Activated CD4-positive, alpha-beta memory T cell treated with anti-CD3 and anti-CD28 coated beads, Interleukin-2, amount 10 ng/mL, durations not matched to agents 7 days and 5 days (primary cell): ENCODE measurements around the gene VPS18. TPM values are rescaled to one million over a fixed set of nuclear protein-coding genes. Genes with fewer than 3 reads are reported as not detected.

Experiments
- CTCF ChIA-PET: fragments of 350-600 bp; sonication (Branson Sonifier 250); formaldehyde crosslinking; loops from one replicate; lab custom pipeline; 2021; ENCODE audit warnings: antibody characterized with exemption, inconsistent platforms; lab: Charles Lee
- POLR2A ChIA-PET: fragments of 350-600 bp; sonication (Branson Sonifier 250); formaldehyde crosslinking; loops from one replicate; lab custom pipeline; 2021; ENCODE audit warnings: antibody characterized with exemption; lab: Charles Lee
- DNase-seq: peaks from one replicate; pipeline ENCODE4 v3.0.0-alpha.2; 2020
- H3K27ac Mint-ChIP-seq: one replicate; pipeline ENCODE4 v1.8.0; 2021; ENCODE audit warnings: mild to moderate bottlenecking, mixed read lengths
- H3K27me3 Mint-ChIP-seq: one replicate; pipeline ENCODE4 v1.8.0; 2021; ENCODE audit warnings: mixed read lengths
- H3K36me3 Mint-ChIP-seq: one replicate; pipeline ENCODE4 v1.8.0; 2021; ENCODE audit warnings: low read depth, mixed read lengths
- H3K4me1 Mint-ChIP-seq: one replicate; pipeline ENCODE4 v1.8.0; 2021; ENCODE audit warnings: mixed read lengths
- H3K4me3 Mint-ChIP-seq: one replicate; pipeline ENCODE4 v1.8.0; 2021; ENCODE audit warnings: mild to moderate bottlenecking, mixed read lengths
- H3K9me3 Mint-ChIP-seq: one replicate; pipeline ENCODE4 v1.8.0; 2021; ENCODE audit warnings: mixed read lengths
- total RNA-seq, 2 experiments: library from RNA; stranded (reverse); gene quantifications; one replicate each; pipeline ENCODE4 v1.2.3, GENCODE V29; 2021

Gene VPS18
- total RNA-seq, 2 experiments from 2014 or later: 16.3 to 17.1 TPM

GRCh38 chr15:40936234-40936708, 42.0 kb downstream of the VPS18 start:
- Mint-ChIP-seq H3K4me3 (no peak overlapping the region), H3K27me3 (peaks cover 15% of the 10 kb centered on the region), H3K4me1 (peaks cover 14% of the 10 kb centered on the region), H3K27ac (no peak overlapping the region), H3K36me3 (no peaks in the 10 kb centered on the region), H3K9me3 (no peaks in the 10 kb centered on the region)
- DNase-seq: no peak
- ChIA-PET POLR2A (no interaction called here), CTCF (no interaction called here)

DNA sequence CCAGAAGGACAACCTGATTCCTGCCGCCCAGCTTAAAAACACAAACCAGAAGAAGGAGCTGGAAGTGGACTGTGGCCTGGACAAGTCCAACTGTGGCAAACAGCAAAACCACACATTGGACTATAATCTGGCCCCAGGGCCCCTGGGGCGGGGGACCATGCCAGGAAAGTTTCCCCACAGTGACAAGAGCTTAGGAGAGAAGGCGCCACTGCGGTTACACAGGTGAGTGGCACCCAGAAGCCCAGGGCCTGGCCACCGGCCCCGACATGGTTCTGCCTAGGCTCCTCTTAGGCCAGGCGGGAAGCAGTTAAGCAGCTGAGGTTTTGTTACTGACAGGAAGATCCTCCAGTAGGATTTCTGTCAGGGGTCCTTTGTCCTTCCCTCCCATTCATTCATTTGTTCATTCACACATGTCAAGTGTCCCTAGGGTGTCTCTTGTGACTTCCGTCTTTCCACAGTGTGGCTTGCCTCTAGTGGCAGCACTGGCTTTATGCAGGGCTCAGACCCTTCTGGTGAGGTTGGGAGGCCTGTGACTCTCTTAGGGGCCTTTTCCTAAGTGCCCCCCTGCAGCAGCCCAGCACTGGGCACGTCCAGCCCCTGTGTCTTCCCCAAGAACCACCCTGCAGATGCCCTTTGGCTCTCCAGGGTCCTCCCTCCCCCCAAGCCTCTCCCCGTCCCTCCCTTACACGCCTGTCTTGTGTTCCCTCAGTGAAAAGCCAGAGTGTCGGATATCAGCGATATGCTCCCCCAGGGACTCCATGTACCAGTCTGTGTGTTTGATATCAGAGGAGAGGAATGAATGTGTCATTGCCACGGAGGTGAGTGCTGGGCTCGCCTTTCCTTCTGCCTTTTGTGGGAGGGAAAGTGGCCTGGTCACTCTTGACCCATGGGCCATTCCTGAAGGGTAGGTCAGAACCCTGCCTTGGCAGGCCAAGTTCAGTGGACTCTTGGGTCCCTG, 42.7 kb downstream of the VPS18 start:
- CTCF ChIA-PET: no interaction called here
- Mint-ChIP-seq H3K4me1 (peaks cover 12% of the 10 kb centered on the region), H3K36me3 (no peaks in the 10 kb centered on the region), H3K27me3 (peaks cover 8% of the 10 kb centered on the region), H3K27ac (no peak overlapping the region), H3K9me3 (no peaks in the 10 kb centered on the region), H3K4me3 (no peak overlapping the region)
- no peak for DNase-seq
- POLR2A ChIA-PET: no interaction called here

- CTCF ChIA-PET: no interaction called here
- H3K4me3 Mint-ChIP-seq: no peak overlapping the region
Measured at GRCh38 chr15:40937762-40938535, 43.7 kb downstream of the VPS18 start.

GRCh38 chr15:40938536-40938870, 44.3 kb downstream of the VPS18 start:
- Mint-ChIP-seq H3K27ac (no peak overlapping the region), H3K36me3 (no peaks in the 10 kb centered on the region), H3K27me3 (peaks cover 4% of the 10 kb centered on the region), H3K4me1 (peaks cover 23% of the 10 kb centered on the region), H3K4me3 (no peak overlapping the region), H3K9me3 (no peaks in the 10 kb centered on the region)
- ChIA-PET CTCF (interaction anchor here (2.2 kb wide), 1 partner anchor 8 kb away, joined by 17 read pairs; no protein-coding TSS in a partner anchor), POLR2A (no interaction called here)
- DNase-seq: no peak

More at GRCh38 chr15:40937762-40938535, 43.7 kb downstream of the VPS18 start:
- Mint-ChIP-seq H3K27me3 (peaks cover 6% of the 10 kb centered on the region), H3K9me3 (no peaks in the 10 kb centered on the region), H3K4me1 (peaks cover 17% of the 10 kb centered on the region), H3K27ac (peak overlapping the region; percentile 11), H3K36me3 (no peaks in the 10 kb centered on the region)
- POLR2A ChIA-PET: no interaction called here
- DNase-seq: no peak

DNA sequence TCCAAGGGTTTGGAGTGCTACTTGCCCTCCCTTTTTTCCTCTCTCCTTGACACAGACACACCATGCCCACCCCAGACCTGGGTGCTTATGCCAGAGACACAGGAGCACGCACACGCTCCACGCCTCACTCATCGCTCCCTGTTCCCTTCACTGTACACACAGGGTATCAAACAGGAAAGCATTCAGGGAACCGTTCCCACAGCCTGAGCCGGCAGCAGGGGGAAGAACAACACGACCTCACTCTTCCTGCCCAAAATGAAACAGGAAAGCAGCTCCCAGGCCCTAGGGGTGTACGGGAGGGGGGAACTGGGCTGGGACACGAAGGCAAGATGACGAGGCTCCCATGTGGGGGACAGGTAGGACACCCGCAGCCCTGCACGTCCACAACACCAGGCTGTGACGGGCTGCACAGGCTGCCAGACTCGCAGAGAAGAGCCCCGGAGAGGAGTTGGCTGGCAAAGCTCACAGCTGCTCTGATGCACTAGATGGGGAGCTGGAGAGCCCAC, 46.1 kb downstream of the VPS18 start:
- peaks cover 34% of the 10 kb centered on the region for H3K4me1 Mint-ChIP-seq
- no peaks in the 10 kb centered on the region for H3K36me3 Mint-ChIP-seq
- peaks cover 3% of the 10 kb centered on the region for H3K27me3 Mint-ChIP-seq
- DNase-seq: no peak
- no peaks in the 10 kb centered on the region for H3K9me3 Mint-ChIP-seq
- peak overlapping the region; percentile 2 for H3K27ac Mint-ChIP-seq
- H3K4me3 Mint-ChIP-seq: peak overlapping the region; percentile 9
- CTCF ChIA-PET: interaction anchor here (0.9 to 4.0 kb wide), 8 partner anchors 10 to 290 kb away, joined by 3 to 48 read pairs (median 8); partner anchors contain the start of genes CHAC1, CHP1 and EXD1
- POLR2A ChIA-PET: interaction anchor here (1.0 to 3.1 kb wide), 4 partner anchors 13 to 37 kb away, joined by 3 to 50 read pairs (median 6); partner anchors contain the start of gene CHAC1

DNA sequence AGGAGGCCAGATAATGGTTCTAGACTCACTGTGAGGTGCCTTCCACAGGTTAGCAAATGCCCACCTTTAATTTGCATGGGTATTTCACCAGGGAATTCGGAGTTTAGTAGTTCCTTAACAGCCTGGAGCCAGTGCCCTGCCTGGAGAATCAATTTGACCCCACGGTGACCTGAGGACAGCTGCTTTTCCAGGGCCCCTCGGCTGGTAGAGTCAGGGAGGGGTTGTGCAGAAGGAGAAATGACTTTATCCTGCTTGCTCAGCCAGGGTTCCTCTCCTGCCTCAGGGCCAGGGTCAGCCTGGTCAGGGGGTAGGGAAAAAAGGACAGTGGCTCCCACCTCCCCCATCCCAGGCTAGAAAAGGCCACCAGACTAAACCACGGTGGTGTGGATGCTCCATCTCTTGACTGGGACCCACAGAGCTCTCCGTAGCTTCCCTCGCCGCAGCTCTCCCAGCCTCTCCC, 46.8 kb downstream of the VPS18 start:
- Mint-ChIP-seq H3K27ac (no peak overlapping the region), H3K27me3 (peaks cover 3% of the 10 kb centered on the region), H3K4me1 (peaks cover 40% of the 10 kb centered on the region), H3K9me3 (no peaks in the 10 kb centered on the region), H3K4me3 (peak overlapping the region; percentile 27), H3K36me3 (no peaks in the 10 kb centered on the region)
- ChIA-PET CTCF (interaction anchor here (0.6 to 4.0 kb wide), 22 partner anchors 8 to 663 kb away, joined by 3 to 48 read pairs (median 6); partner anchors contain the start of genes CHAC1, CHP1, DLL4 and EXD1), POLR2A (interaction anchor here (1.0 to 3.1 kb wide), 10 partner anchors 8 to 391 kb away, joined by 3 to 50 read pairs (median 6); partner anchors contain the start of genes CHAC1, INO80, NUSAP1 and OIP5)
- DNase-seq: no peak

- peak; percentile 73 for DNase-seq
- H3K4me1 Mint-ChIP-seq: peaks cover 44% of the 10 kb centered on the region
- H3K36me3 Mint-ChIP-seq: no peaks in the 10 kb centered on the region
- CTCF ChIA-PET: interaction anchor here (0.6 to 4.0 kb wide), 28 partner anchors 8 to 662 kb away, joined by 3 to 48 read pairs (median 5); partner anchors contain the start of genes CHAC1, CHP1, DLL4 and EXD1
- no peaks in the 10 kb centered on the region for H3K9me3 Mint-ChIP-seq
- H3K27me3 Mint-ChIP-seq: peaks cover 4% of the 10 kb centered on the region
- H3K27ac Mint-ChIP-seq: no peak overlapping the region
- POLR2A ChIA-PET: interaction anchor here (1.0 to 3.1 kb wide), 10 partner anchors 9 to 391 kb away, joined by 3 to 50 read pairs (median 6); partner anchors contain the start of genes CHAC1, INO80, NUSAP1 and OIP5
- H3K4me3 Mint-ChIP-seq: peak overlapping the region; percentile 80
Measured at GRCh38 chr15:40941528-40942336, 47.5 kb downstream of the VPS18 start.

GRCh38 chr15:40942337-40942854, 48.1 kb downstream of the VPS18 start:
- DNase-seq: no peak
- peaks cover 4% of the 10 kb centered on the region for H3K27me3 Mint-ChIP-seq
- ChIA-PET POLR2A (interaction anchor here (0.7 to 3.1 kb wide), 10 partner anchors 10 to 390 kb away, joined by 3 to 50 read pairs (median 5); partner anchors contain the start of genes CHAC1, INO80, NUSAP1 and OIP5), CTCF (interaction anchor here (0.5 to 4.0 kb wide), 24 partner anchors 9 to 307 kb away, joined by 3 to 48 read pairs (median 5); partner anchors contain the start of genes CHAC1, CHP1, DLL4 and EXD1)
- H3K9me3 Mint-ChIP-seq: no peaks in the 10 kb centered on the region
- H3K4me1 Mint-ChIP-seq: peaks cover 44% of the 10 kb centered on the region
- H3K36me3 Mint-ChIP-seq: no peaks in the 10 kb centered on the region
- peak overlapping the region; percentile 80 for H3K4me3 Mint-ChIP-seq
- H3K27ac Mint-ChIP-seq: peak overlapping the region; percentile 55

- no peaks in the 10 kb centered on the region for H3K9me3 Mint-ChIP-seq
- POLR2A ChIA-PET: interaction anchor here (0.7 to 3.1 kb wide), 8 partner anchors 10 to 390 kb away, joined by 3 to 50 read pairs (median 5); partner anchors contain the start of genes CHAC1, NUSAP1, OIP5 and VPS18
- peak overlapping the region; percentile 80 for H3K4me3 Mint-ChIP-seq
- H3K27ac Mint-ChIP-seq: no peak overlapping the region
- peaks cover 44% of the 10 kb centered on the region for H3K4me1 Mint-ChIP-seq
- H3K36me3 Mint-ChIP-seq: no peaks in the 10 kb centered on the region
- CTCF ChIA-PET: interaction anchor here (0.5 to 4.0 kb wide), 21 partner anchors 10 to 307 kb away, joined by 3 to 48 read pairs (median 5); partner anchors contain the start of genes CHAC1, CHP1, DLL4 and EXD1
- no peak for DNase-seq
- H3K27me3 Mint-ChIP-seq: peaks cover 4% of the 10 kb centered on the region
Measured at GRCh38 chr15:40942878-40943277, 48.6 kb downstream of the VPS18 start.

GRCh38 chr15:40943764-40944365, 49.6 kb downstream of the VPS18 start:
- Mint-ChIP-seq H3K36me3 (no peaks in the 10 kb centered on the region), H3K4me1 (peaks cover 44% of the 10 kb centered on the region), H3K27ac (no peak overlapping the region), H3K4me3 (peak overlapping the region; percentile 46), H3K9me3 (no peaks in the 10 kb centered on the region), H3K27me3 (peaks cover 4% of the 10 kb centered on the region)
- POLR2A ChIA-PET: interaction anchor here (1.0 to 3.1 kb wide), 2 partner anchors 9 kb away, joined by 4 to 50 read pairs; partner anchors contain the start of gene CHAC1
- CTCF ChIA-PET: interaction anchor here (0.8 to 1.5 kb wide), 3 partner anchors 10 to 74 kb away, joined by 3 to 4 read pairs (median 3); partner anchors contain the start of genes CHAC1 and VPS18
- no peak for DNase-seq
